Ectodermal cell (in vitro differentiated cells): ENCODE measurements around the gene RUNDC3A.

Experiments used
- H3K27ac ChIP-seq: 2 replicates; pipeline ENCODE4 v1.7.0; 2013; ENCODE audit warnings: mild to moderate bottlenecking, low read depth, low read length; ENCODE audit not compliant: insufficient read depth, poor library complexity, severe bottlenecking
- H3K27me3 ChIP-seq: 2 replicates; pipeline ENCODE4 v1.7.0; 2013; ENCODE audit warnings: mild to moderate bottlenecking, low read length; ENCODE audit not compliant: insufficient read depth, control insufficient read depth, poor library complexity, severe bottlenecking
- H3K36me3 ChIP-seq: one replicate; pipeline ENCODE4 v1.7.0; 2013; ENCODE audit warnings: low read length; ENCODE audit not compliant: control insufficient read depth, insufficient read depth
- H3K4me1 ChIP-seq: one replicate; pipeline ENCODE4 v1.7.0; 2013; ENCODE audit warnings: low read length; ENCODE audit not compliant: control insufficient read depth, insufficient read depth
- H3K4me3 ChIP-seq: 2 replicates; pipeline ENCODE4 v1.7.0; 2013; ENCODE audit warnings: low read depth, low read length, control low read depth; ENCODE audit not compliant: insufficient read depth
- H3K9me3 ChIP-seq: 2 replicates; pipeline ENCODE4 v1.7.0; 2013; ENCODE audit warnings: mild to moderate bottlenecking, low read length, moderate library complexity; ENCODE audit not compliant: control insufficient read depth
- WGBS, 2 experiments: methylation state at CpG; one replicate each; pipeline ENCODE4 v1.1.7; 2013; ENCODE audit warnings: missing lambda C conversion rate in 2 of 2; 5-methylcytosine and 5-hydroxymethylcytosine counted together

The RUNDC3A gene

DNA sequence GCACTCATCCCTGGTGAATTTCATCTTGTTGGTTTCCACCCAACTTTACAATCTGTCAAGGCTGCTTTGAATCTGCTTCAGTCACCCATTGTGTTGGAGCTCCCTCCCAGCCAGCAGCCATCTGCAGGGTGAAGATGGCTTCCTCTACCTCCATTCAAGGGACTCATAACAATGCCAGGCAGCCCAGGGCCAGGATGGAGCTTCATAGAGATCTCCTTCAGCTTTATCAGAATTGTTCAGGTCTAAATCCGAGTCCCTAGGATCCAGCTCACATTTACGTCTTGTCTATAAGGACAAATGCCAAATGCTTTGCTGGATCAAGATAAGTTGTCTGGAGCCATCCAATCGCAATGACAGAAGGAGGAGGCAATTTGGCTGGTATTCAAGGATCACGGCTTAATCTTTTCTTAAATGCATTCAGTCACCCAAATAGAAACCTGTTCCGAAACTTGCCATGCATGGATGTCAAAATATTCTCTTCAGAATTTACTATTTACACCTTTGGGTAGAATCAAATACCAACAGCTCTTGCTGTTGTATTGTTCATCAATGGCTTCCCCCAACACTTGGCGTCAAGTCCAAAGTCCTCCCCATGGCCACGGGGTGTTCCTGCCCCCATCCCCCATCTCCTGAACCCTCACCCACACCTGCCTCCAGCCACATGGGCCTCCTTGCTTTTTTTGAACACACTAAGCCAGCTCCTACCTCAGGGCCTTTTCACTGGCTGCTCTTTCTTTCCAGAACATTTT lies 59.0 kb downstream of the RUNDC3A start:
- Histone ChIP-seq H3K4me3 (no peak overlapping the region), H3K27me3 (peaks cover 15% of the 10 kb centered on the region), H3K36me3 (no peaks in the 10 kb centered on the region), H3K9me3 (no peaks in the 10 kb centered on the region), H3K4me1 (peaks cover 3% of the 10 kb centered on the region), H3K27ac (no peak overlapping the region)
- 94 to 95% methylated on average over 7 of the region's 7 CpGs for WGBS, 2 experiments
